ENCODE results near the gene ERG. TPM values are rescaled to one million over a fixed set of nuclear protein-coding genes. Genes with fewer than 3 reads are reported as not detected.

The ERG gene
- polyA plus RNA-seq, 2 of the 4 experiments (the other 2 are of a cell fraction): not detected

DNA sequence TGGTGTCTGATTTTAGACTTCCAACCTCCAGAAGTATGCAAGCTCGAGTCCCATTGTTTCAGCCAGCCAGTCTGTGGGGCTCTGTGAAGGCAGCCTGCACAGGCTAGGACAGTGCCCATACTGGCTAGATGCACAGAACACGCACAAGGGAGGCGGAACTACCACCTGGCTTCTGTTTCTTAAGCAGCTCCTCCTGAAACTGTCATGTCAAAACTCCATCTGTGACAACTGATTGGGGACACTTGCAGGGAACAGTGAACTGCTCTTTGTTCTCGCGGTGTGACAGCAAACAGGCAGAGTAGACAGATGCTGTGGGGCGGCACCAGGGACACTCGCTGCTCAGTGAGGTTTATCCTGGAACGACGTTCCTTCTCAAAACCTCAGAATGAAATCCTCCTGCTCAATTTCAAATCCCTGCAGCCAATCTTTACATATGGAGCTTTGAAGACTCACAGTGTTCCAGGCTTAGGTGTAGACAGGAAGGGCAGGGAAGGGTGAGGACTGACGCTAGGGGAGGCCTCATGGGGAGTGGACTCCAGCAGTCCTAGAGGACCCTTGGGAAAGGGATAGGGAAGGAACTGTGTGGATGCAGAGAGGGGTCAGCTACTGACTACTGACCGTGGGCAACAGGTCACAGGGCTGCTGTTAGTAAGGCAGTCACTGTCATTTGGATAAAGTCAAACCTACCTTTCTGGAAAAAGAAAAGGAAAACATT lies 73.8 kb downstream of the ERG start (continued):
- TF ChIP-seq REST (IDR thresholded peaks at IDR 0.05) (no peak), MAZ (IDR thresholded peaks at IDR 0.05; ENCODE audit: borderline replicate concordance, low read depth, low read length) (no peak), HOXA7 (CRISPR knock-in tag; IDR thresholded peaks at IDR 0.05) (no peak), TFCP2L1 (CRISPR knock-in tag; IDR thresholded peaks at IDR 0.05) (no peak), FOXS1 (CRISPR knock-in tag; IDR thresholded peaks at IDR 0.05) (no peak)

DNA sequence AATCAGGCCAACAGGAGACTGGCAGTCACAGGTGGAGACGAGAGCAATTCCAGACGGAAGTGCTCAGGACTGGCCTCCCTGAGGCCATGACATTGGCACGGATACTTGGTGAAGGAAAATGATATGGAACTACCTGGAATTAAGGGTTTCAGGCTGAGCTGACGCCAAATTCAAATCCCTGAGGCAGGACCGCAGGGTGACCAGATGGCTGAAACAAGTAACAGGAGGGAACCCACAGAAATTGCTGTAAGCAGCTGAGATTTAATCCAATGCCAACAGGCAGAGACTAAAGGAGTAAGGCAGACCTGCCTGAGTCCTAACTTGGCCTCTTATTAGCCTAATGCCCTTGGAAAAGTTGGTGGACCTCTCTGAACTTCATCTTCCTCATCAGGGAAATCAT lies 76.2 kb downstream of the ERG start:
- TF ChIP-seq FOSL2 (IDR thresholded peaks at IDR 0.05) (no peak), FOSL2 (CRISPR knock-in tag; IDR thresholded peaks at IDR 0.05) (no peak), HEYL (CRISPR knock-in tag; IDR thresholded peaks at IDR 0.05) (no peak), EP300 (IDR thresholded peaks at IDR 0.05) (no peak), FOSB (CRISPR knock-in tag; IDR thresholded peaks at IDR 0.05) (no peak), NR3C1 (IDR thresholded peaks at IDR 0.05) (no peak), HOXB5 (CRISPR knock-in tag; IDR thresholded peaks at IDR 0.05) (no peak), CBX8 (IDR thresholded peaks at IDR 0.05) (no peak), MAFK (IDR thresholded peaks at IDR 0.05; ENCODE audit: partially characterized antibody) (no peak)
- TF ChIP-seq, protein P1, sequence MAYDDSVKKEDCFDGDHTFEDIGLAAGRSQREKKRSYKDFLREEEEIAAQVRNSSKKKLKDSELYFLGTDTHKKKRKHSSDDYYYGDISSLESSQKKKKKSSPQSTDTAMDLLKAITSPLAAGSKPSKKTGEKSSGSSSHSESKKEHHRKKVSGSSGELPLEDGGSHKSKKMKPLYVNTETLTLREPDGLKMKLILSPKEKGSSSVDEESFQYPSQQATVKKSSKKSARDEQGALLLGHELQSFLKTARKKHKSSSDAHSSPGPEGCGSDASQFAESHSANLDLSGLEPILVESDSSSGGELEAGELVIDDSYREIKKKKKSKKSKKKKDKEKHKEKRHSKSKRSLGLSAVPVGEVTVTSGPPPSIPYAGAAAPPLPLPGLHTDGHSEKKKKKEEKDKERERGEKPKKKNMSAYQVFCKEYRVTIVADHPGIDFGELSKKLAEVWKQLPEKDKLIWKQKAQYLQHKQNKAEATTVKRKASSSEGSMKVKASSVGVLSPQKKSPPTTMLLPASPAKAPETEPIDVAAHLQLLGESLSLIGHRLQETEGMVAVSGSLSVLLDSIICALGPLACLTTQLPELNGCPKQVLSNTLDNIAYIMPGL (CRISPR knock-in tag; IDR thresholded peaks at IDR 0.05; ENCODE audit: borderline replicate concordance): no peak
- TF ChIP-seq, protein P2, sequence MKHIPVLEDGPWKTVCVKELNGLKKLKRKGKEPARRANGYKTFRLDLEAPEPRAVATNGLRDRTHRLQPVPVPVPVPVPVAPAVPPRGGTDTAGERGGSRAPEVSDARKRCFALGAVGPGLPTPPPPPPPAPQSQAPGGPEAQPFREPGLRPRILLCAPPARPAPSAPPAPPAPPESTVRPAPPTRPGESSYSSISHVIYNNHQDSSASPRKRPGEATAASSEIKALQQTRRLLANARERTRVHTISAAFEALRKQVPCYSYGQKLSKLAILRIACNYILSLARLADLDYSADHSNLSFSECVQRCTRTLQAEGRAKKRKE (CRISPR knock-in tag; IDR thresholded peaks at IDR 0.05; ENCODE audit: low read depth): no peak
- TF ChIP-seq, protein P3, sequence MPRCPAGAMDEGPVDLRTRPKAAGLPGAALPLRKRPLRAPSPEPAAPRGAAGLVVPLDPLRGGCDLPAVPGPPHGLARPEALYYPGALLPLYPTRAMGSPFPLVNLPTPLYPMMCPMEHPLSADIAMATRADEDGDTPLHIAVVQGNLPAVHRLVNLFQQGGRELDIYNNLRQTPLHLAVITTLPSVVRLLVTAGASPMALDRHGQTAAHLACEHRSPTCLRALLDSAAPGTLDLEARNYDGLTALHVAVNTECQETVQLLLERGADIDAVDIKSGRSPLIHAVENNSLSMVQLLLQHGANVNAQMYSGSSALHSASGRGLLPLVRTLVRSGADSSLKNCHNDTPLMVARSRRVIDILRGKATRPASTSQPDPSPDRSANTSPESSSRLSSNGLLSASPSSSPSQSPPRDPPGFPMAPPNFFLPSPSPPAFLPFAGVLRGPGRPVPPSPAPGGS (IDR thresholded peaks at IDR 0.05): no peak
- TF ChIP-seq, protein P4, sequence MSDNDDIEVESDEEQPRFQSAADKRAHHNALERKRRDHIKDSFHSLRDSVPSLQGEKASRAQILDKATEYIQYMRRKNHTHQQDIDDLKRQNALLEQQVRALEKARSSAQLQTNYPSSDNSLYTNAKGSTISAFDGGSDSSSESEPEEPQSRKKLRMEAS (IDR thresholded peaks at IDR 0.05): no peak
- CTCF ChIA-PET: interaction anchor here (1.0 kb wide), 1 partner anchor 17 kb away, joined by 3 read pairs; no protein-coding TSS in a partner anchor
- no peak overlapping the region for H3K4me2 ChIP-seq

More for the DNA sequence above, 76.2 kb downstream of the ERG start:
- ATAC-seq: no peak
- no peak for DNase-seq (ENCODE audit: low read depth in 1 of 2, low spot score in 1 of 2)
- POLR2A ChIA-PET: no interaction called here
- H3K27ac ChIP-seq: no peak overlapping the region
- 53% methylated on average over 5 of the region's 5 CpGs for WGBS (ENCODE audit: missing lambda C conversion rate)
- no peak overlapping the region for H3K4me3 ChIP-seq
- no peak for FAIRE-seq
- no peaks in the 10 kb centered on the region for H3K9me3 ChIP-seq
- no peaks in the 10 kb centered on the region for H3K4me1 ChIP-seq

Data from A549 (cell line).